ENCODE data around the gene MN1. TPM values are rescaled to one million over a fixed set of nuclear protein-coding genes. Genes with fewer than 3 reads are reported as not detected.

Gene MN1
- total RNA-seq, 2 experiments from 2014 or later, result 0.06 TPM

Other genes with a start within 250 kb of the MN1 start
- 100 to 1,000 TPM; 109 to 124 TPM for gene PITPNB, start 117.5 kb upstream of the MN1 start, total RNA-seq

Data from activated naive CD8-positive, alpha-beta T cell treated with anti-CD3 and anti-CD28 coated beads for 36 hours (primary cell).